CD14-positive monocyte (primary cell): ENCODE data around the gene CPA2. TPM values are rescaled to one million over a fixed set of nuclear protein-coding genes. Genes with fewer than 3 reads are reported as not detected.

ENCODE experiments used
- DNase-seq, 3 donors: peaks; one replicate each; pipeline ENCODE4 v3.0.0-alpha.2; 2011 to 2022
- H2AFZ ChIP-seq: 2 replicates; pipeline ENCODE4 v1.6.0; 2012; ENCODE audit warnings: mild to moderate bottlenecking, low read depth, low read length, inconsistent platforms; ENCODE audit not compliant: insufficient read depth, poor library complexity, severe bottlenecking
- H3K27ac ChIP-seq, 2 donors: 1 replicate in 1 of 2; 2 replicates in 1 of 2; pipeline ENCODE4 v1.5.1; 2012 to 2013; ENCODE audit warnings: low read length in 2 of 2, control low read depth in 1 of 2, inconsistent platforms in 1 of 2, low read depth in 1 of 2, mild to moderate bottlenecking in 1 of 2
- H3K27me3 ChIP-seq, 2 donors: one replicate each; pipeline versions ENCODE4 v1.6.0 to v1.6.1; 2011 to 2013; ENCODE audit warnings: low read length in 2 of 2; ENCODE audit not compliant: control insufficient read depth in 2 of 2, insufficient read depth in 2 of 2
- H3K36me3 ChIP-seq, 2 donors: replicated peaks in 1 of 2; 1 replicate in 1 of 2; 2 replicates in 1 of 2; pipeline versions ENCODE4 v1.5.1 to v1.6.1; 2012 to 2013; ENCODE audit warnings: low read length in 2 of 2, control low read depth in 1 of 2, inconsistent platforms in 1 of 2, mild to moderate bottlenecking in 1 of 2; ENCODE audit not compliant: insufficient read depth in 2 of 2, control insufficient read depth in 1 of 2
- H3K4me1 ChIP-seq, 2 donors: 1 replicate in 1 of 2; 2 replicates in 1 of 2; pipeline versions ENCODE4 v1.5.1 to v1.6.1; 2012 to 2013; ENCODE audit warnings: low read length in 2 of 2, control low read depth in 1 of 2, inconsistent platforms in 1 of 2, mild to moderate bottlenecking in 1 of 2, moderate library complexity in 1 of 2; ENCODE audit not compliant: insufficient read depth in 2 of 2, control insufficient read depth in 1 of 2
- H3K4me2 ChIP-seq: replicated peaks from 2 replicates; pipeline ENCODE3; 2012; ENCODE audit warnings: low read length, moderate library complexity, mild to moderate bottlenecking; ENCODE audit not compliant: poor library complexity, severe bottlenecking; ENCODE audit errors: extremely low read depth
- H3K4me3 ChIP-seq, 3 experiments: fragments of 200-600 bp in 1 of 3; sonication (generic) in 1 of 3; replicated peaks in 1 of 3; 1 replicate in 2 of 3; 2 replicates in 1 of 3; pipeline ENCODE4 v1.5.1; 2011 to 2013; ENCODE audit warnings: low read length in 3 of 3, mild to moderate bottlenecking in 3 of 3, control low read depth in 2 of 3, low read depth in 2 of 3, inconsistent platforms in 1 of 3, moderate library complexity in 1 of 3
- H3K79me2 ChIP-seq: 2 replicates; pipeline ENCODE4 v1.6.0; 2012; ENCODE audit warnings: mild to moderate bottlenecking, control low read depth, inconsistent platforms, low read length, moderate library complexity; ENCODE audit not compliant: insufficient read depth
- H3K9ac ChIP-seq: 2 replicates; pipeline ENCODE4 v1.6.0; 2017; ENCODE audit warnings: low read length, mild to moderate bottlenecking; ENCODE audit not compliant: insufficient read depth, poor library complexity, severe bottlenecking
- H3K9me3 ChIP-seq, 2 donors: replicated peaks in 1 of 2; 1 replicate in 1 of 2; 2 replicates in 1 of 2; pipeline versions ENCODE4 v1.5.1 to v1.6.1; 2012 to 2013; ENCODE audit warnings: low read length in 2 of 2, control low read depth in 1 of 2; ENCODE audit not compliant: control insufficient read depth in 1 of 2, insufficient read depth in 1 of 2
- H4K20me1 ChIP-seq: 2 replicates; pipeline ENCODE4 v1.6.0; 2012; ENCODE audit warnings: mild to moderate bottlenecking, low read length, control low read depth, moderate library complexity; ENCODE audit not compliant: insufficient read depth
- H3K27ac Mint-ChIP-seq, 7 donors: one replicate each; pipeline ENCODE4 v1.8.0; 2020; ENCODE audit warnings: mild to moderate bottlenecking in 7 of 7, mixed read lengths in 7 of 7, moderate library complexity in 6 of 7, inconsistent platforms in 2 of 7
- H3K27me3 Mint-ChIP-seq, 3 donors: one replicate each; pipeline ENCODE4 v1.8.0; 2021 to 2022; ENCODE audit warnings: low read depth in 3 of 3, mild to moderate bottlenecking in 3 of 3, mixed read lengths in 3 of 3, moderate library complexity in 3 of 3, inconsistent platforms in 1 of 3
- H3K36me3 Mint-ChIP-seq, 2 donors: one replicate each; pipeline ENCODE4 v1.8.0; 2020; ENCODE audit warnings: mixed read lengths in 2 of 2, inconsistent platforms in 1 of 2, mild to moderate bottlenecking in 1 of 2
- H3K4me1 Mint-ChIP-seq: one replicate; pipeline ENCODE4 v1.8.0; 2020; ENCODE audit warnings: mild to moderate bottlenecking, mixed read lengths
- H3K4me3 Mint-ChIP-seq, 2 donors: one replicate each; pipeline ENCODE4 v1.8.0; 2020; ENCODE audit warnings: mild to moderate bottlenecking in 2 of 2, mixed read lengths in 2 of 2, moderate library complexity in 1 of 2
- H3K9me3 Mint-ChIP-seq, 7 donors: one replicate each; pipeline ENCODE4 v1.8.0; 2020 to 2022; ENCODE audit warnings: mixed read lengths in 7 of 7, mild to moderate bottlenecking in 6 of 7, moderate library complexity in 6 of 7, inconsistent platforms in 2 of 7
- WGBS: methylation state at CpG from one replicate; pipeline ENCODE4 v1.1.5; 2013; ENCODE audit warnings: missing lambda C conversion rate; ENCODE audit not compliant: insufficient coverage; 5-methylcytosine and 5-hydroxymethylcytosine counted together
- intact Hi-C, 2 donors: fragments of 100-400 bp; cut with micrococcal nuclease; formaldehyde crosslinking; loops; one replicate each; pipeline versions ENCODE4 v1.15.0 to v1.15.1; 2023
- polyA plus RNA-seq, 3 donors: library from polyadenylated mRNA; depleted of rRNA in 1 of 3; unstranded in 2 of 3; stranded (reverse) in 1 of 3; fragments of 300-500 nt in 2 of 3; fragments of >200 nt in 1 of 3; fragmentation: Illumina TruSeq in 2 of 3; gene quantifications; 1 replicate in 2 of 3; 2 replicates in 1 of 3; pipeline ENCODE4 v1.2.3, GENCODE V29; 2012 to 2021
- TF ChIP-seq, protein P1 (sequence below): fragments of 200-600 bp; IDR thresholded peaks from one replicate; pipeline ENCODE4 v1.8.0; 2022; ENCODE audit warnings: antibody characterized with exemption, mild to moderate bottlenecking

Gene CPA2
- polyA plus RNA-seq, 3 donors, result not detected

DNA sequence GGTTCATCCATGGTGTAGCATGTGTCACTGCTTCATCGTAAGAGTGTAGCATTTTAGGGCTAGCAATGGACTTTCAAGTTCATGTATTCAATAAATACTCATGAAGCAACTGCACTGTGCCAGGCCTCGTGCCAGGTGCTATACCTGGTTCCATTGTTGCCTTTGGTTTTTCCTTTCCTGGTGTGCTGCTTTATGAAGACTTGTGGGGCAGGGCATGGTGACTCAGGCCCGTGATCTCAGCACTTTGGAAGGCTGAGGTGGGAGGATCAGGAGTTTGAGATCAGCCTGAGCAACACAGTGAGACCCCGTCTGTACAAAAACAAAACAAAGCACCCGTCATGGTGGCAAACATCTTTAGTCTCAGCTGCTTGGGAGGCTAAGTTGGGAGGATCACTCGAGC is 24.1 kb downstream of the CPA2 start:
- Histone ChIP-seq H3K4me1 (no peaks in the 10 kb centered on the region), H3K27me3 (no peaks in the 10 kb centered on the region), H4K20me1 (no peaks in the 10 kb centered on the region), H3K4me2 (no peak overlapping the region), H3K9me3 (no peaks in the 10 kb centered on the region), H3K79me2 (no peaks in the 10 kb centered on the region), H3K4me3 (no peak overlapping the region), H3K9ac (no peak overlapping the region), H3K27ac (no peak overlapping the region), H3K36me3 (no peaks in the 10 kb centered on the region), H2AFZ (no peak overlapping the region)
- Mint-ChIP-seq H3K4me1 (peaks cover 6% of the 10 kb centered on the region), H3K9me3 (peaks cover 0 to 3% (median 0%) of the 10 kb centered on the region in 7 donors), H3K27me3 (peaks cover 0 to 3% (median 0%) of the 10 kb centered on the region in 3 donors), H3K4me3 (no peak overlapping the region), H3K36me3 (no peaks in the 10 kb centered on the region), H3K27ac (peak overlapping the region in 1 of 7 donors; percentile 51)
- intact Hi-C loops, result no loop called here
- WGBS, result 86% methylated on average over 4 of the region's 6 CpGs
- no peak for DNase-seq
- TF ChIP-seq, protein P1, sequence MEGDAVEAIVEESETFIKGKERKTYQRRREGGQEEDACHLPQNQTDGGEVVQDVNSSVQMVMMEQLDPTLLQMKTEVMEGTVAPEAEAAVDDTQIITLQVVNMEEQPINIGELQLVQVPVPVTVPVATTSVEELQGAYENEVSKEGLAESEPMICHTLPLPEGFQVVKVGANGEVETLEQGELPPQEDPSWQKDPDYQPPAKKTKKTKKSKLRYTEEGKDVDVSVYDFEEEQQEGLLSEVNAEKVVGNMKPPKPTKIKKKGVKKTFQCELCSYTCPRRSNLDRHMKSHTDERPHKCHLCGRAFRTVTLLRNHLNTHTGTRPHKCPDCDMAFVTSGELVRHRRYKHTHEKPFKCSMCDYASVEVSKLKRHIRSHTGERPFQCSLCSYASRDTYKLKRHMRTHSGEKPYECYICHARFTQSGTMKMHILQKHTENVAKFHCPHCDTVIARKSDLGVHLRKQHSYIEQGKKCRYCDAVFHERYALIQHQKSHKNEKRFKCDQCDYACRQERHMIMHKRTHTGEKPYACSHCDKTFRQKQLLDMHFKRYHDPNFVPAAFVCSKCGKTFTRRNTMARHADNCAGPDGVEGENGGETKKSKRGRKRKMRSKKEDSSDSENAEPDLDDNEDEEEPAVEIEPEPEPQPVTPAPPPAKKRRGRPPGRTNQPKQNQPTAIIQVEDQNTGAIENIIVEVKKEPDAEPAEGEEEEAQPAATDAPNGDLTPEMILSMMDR, result no peak

DNA sequence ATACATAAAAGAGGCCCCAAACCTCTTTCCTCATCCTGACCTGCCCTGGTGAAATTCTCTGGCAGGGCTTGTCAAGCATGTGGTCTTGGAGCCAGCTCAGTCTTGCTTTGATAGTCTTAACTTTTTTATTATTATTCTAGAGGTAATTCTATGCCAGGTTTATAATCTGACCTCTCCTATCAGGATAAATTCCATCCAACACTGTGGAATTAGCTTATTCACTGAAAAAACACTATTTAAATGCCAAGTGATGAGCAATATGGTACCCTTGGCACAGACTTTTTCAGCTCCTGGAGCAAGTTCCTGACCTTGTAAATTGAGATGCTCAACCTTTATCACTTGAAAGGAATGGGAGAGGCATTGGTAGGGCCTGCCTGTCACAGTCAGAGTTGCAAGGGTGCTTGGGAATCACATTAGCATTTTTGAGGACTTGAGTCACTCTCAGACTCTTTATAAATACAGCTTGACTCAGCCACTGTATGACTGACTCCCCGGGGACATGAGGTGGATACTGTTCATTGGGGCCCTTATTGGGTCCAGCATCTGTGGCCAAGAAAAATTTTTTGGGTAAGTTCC is 26.1 kb downstream of the CPA2 start, which contains the start of gene CPA4:
Gene CPA4 (plus strand): TSS at position 480 of the 576 bp plus-strand sequence. CDS start 20 bp downstream, at position 500.
- Mint-ChIP-seq H3K4me1 (peaks cover 6% of the 10 kb centered on the region), H3K27ac (no peak within 1 kb of the TSS), H3K27me3 (peaks cover 0 to 3% (median 0%) of the 10 kb centered on the region in 3 donors), H3K4me3 (no peak within 1 kb of the TSS), H3K9me3 (peaks cover 0 to 3% (median 1%) of the 10 kb centered on the region in 7 donors), H3K36me3 (no peaks in the 10 kb centered on the region)
- H3K4me2 ChIP-seq, result no peak within 1 kb of the TSS
- H3K27me3 ChIP-seq, result no peaks in the 10 kb centered on the region
- H3K79me2 ChIP-seq, result no peaks in the 10 kb centered on the region
- no CpG with 5 or more reads among the region's 1 CpG for WGBS
- no peak within 1 kb of the TSS for H3K27ac ChIP-seq
- TF ChIP-seq, protein P1, result no peak
- no peak for DNase-seq
- H3K4me1 ChIP-seq, result no peaks in the 10 kb centered on the region
- intact Hi-C loops, result no loop called here
- no peak within 1 kb of the TSS for H3K4me3 ChIP-seq
- H3K36me3 ChIP-seq, result no peaks in the 10 kb centered on the region
- H2AFZ ChIP-seq, result no peak within 1 kb of the TSS
- no peaks in the 10 kb centered on the region for H4K20me1 ChIP-seq
- no peak within 1 kb of the TSS for H3K9ac ChIP-seq
- H3K9me3 ChIP-seq, result no peaks in the 10 kb centered on the region
